ENCODE measurements around the gene TEAD3.
A peak's percentile ranks its signal among the peaks of the same experiment; 100 is the strongest.

The TEAD3 gene

GRCh38 chr6:35452183-35453090, 44.4 kb downstream of the TEAD3 start, which contains the start of gene FANCE:
Gene FANCE, plus strand, starts transcription at chr6:35452338. Its CDS starts 208 bp downstream, at chr6:35452546.
- no peak within 1 kb of the TSS for H3K9ac ChIP-seq
- H3K27ac ChIP-seq: peak within 1 kb of the TSS; percentile 26
- H3K9me3 ChIP-seq (ENCODE audit: control insufficient read depth, low read length): no peaks in the 10 kb centered on the region
- peak within 1 kb of the TSS; percentile 91 for H3K4me2 ChIP-seq (ENCODE audit: low read length)
- no peaks in the 10 kb centered on the region for H3K79me2 ChIP-seq
- H3K36me3 ChIP-seq (ENCODE audit: control insufficient read depth, insufficient read depth, low read length): no peaks in the 10 kb centered on the region
- H2AFZ ChIP-seq: peak within 1 kb of the TSS; percentile 76
- peaks cover 17% of the 10 kb centered on the region for H3K4me1 ChIP-seq
- no peak for TF ChIP-seq CTCF (IDR thresholded peaks at IDR 0.05)
- H3K4me3 ChIP-seq (ENCODE audit: low read depth, low read length): peak within 1 kb of the TSS; percentile 49
- no peaks in the 10 kb centered on the region for H3K27me3 ChIP-seq (ENCODE audit: control insufficient read depth, insufficient read depth, low read length)

- peak overlapping the region; percentile 91 for H3K4me2 ChIP-seq (ENCODE audit: low read length)
- H3K4me3 ChIP-seq (ENCODE audit: low read depth, low read length): no peak overlapping the region
- peak overlapping the region; percentile 76 for H2AFZ ChIP-seq
- TF ChIP-seq CTCF (IDR thresholded peaks at IDR 0.05): no peak
- no peak overlapping the region for H3K9ac ChIP-seq
- peaks cover 17% of the 10 kb centered on the region for H3K4me1 ChIP-seq
- H3K9me3 ChIP-seq (ENCODE audit: control insufficient read depth, low read length): no peaks in the 10 kb centered on the region
- no peaks in the 10 kb centered on the region for H3K36me3 ChIP-seq (ENCODE audit: control insufficient read depth, insufficient read depth, low read length)
- H3K79me2 ChIP-seq: no peaks in the 10 kb centered on the region
- H3K27ac ChIP-seq: peak overlapping the region; percentile 26
- H3K27me3 ChIP-seq (ENCODE audit: control insufficient read depth, insufficient read depth, low read length): no peaks in the 10 kb centered on the region
Observed at GRCh38 chr6:35451354-35452182, 45.3 kb downstream of the TEAD3 start.

GRCh38 chr6:35449287-35449881, 47.5 kb downstream of the TEAD3 start:
- Histone ChIP-seq H3K4me3 (ENCODE audit: low read depth, low read length) (no peak overlapping the region), H3K9ac (no peak overlapping the region), H3K36me3 (ENCODE audit: control insufficient read depth, insufficient read depth, low read length) (no peaks in the 10 kb centered on the region), H3K79me2 (no peaks in the 10 kb centered on the region), H3K9me3 (ENCODE audit: control insufficient read depth, low read length) (no peaks in the 10 kb centered on the region), H3K27me3 (ENCODE audit: control insufficient read depth, insufficient read depth, low read length) (no peaks in the 10 kb centered on the region), H3K4me1 (peaks cover 12% of the 10 kb centered on the region), H3K4me2 (ENCODE audit: low read length) (no peak overlapping the region), H2AFZ (no peak overlapping the region), H3K27ac (no peak overlapping the region)
- TF ChIP-seq CTCF (IDR thresholded peaks at IDR 0.05): peak; percentile 80

GRCh38 chr6:35448191-35448590, 48.7 kb downstream of the TEAD3 start:
- H3K4me2 ChIP-seq (ENCODE audit: low read length): no peak overlapping the region
- H2AFZ ChIP-seq: no peak overlapping the region
- H3K27me3 ChIP-seq (ENCODE audit: control insufficient read depth, insufficient read depth, low read length): no peaks in the 10 kb centered on the region
- H3K9ac ChIP-seq: no peak overlapping the region
- TF ChIP-seq CTCF (IDR thresholded peaks at IDR 0.05): no peak
- H3K27ac ChIP-seq: no peak overlapping the region
- H3K36me3 ChIP-seq (ENCODE audit: control insufficient read depth, insufficient read depth, low read length): no peaks in the 10 kb centered on the region
- peaks cover 7% of the 10 kb centered on the region for H3K4me1 ChIP-seq
- no peaks in the 10 kb centered on the region for H3K79me2 ChIP-seq
- no peak overlapping the region for H3K4me3 ChIP-seq (ENCODE audit: low read depth, low read length)
- no peaks in the 10 kb centered on the region for H3K9me3 ChIP-seq (ENCODE audit: control insufficient read depth, low read length)
